HT-29 (cell line): ENCODE data around the gene LIMK1. TPM values are rescaled to one million over a fixed set of nuclear protein-coding genes. Genes with fewer than 3 reads are reported as not detected.
"Not testable (repeated sequence)": the region's sequence is repeated elsewhere in the genome, so short reads cannot be mapped to it uniquely, and the experiment has no call there.

Source experiments
- DNase-seq: peaks from one replicate; pipeline ENCODE4 v3.0.0-alpha.2; 2015; ENCODE audit warnings: low spot score
- total RNA-seq: library from RNA; depleted of rRNA; stranded (reverse); fragments of >200 nt; shearing (Covaris generic); gene quantifications from 2 replicates; pipeline ENCODE4 v1.2.3, GENCODE V29; 2014

The LIMK1 gene
- total RNA-seq, 1 experiment from 2014 or later = 37.8 TPM

- no peak for DNase-seq
Measured at GRCh38 chr7:74121401-74122249, 38.0 kb downstream of the LIMK1 start.

GRCh38 chr7:74123892-74124291 is 40.3 kb downstream of the LIMK1 start:
- not testable (repeated sequence) for DNase-seq

GRCh38 chr7:74126220-74126880 is 42.7 kb downstream of the LIMK1 start:
- DNase-seq = no peak

- peak; percentile 29 for DNase-seq
Measured at GRCh38 chr7:74129887-74130286, 46.3 kb downstream of the LIMK1 start.

GRCh38 chr7:74130518-74130917 is 46.9 kb downstream of the LIMK1 start:
- DNase-seq = no peak

GRCh38 chr7:74134117-74134620 is 50.6 kb downstream of the LIMK1 start:
- no peak for DNase-seq

- DNase-seq = no peak
Measured at GRCh38 chr7:74138334-74138867, 54.8 kb downstream of the LIMK1 start.

GRCh38 chr7:74138945-74139843 is 55.6 kb downstream of the LIMK1 start:
- no peak for DNase-seq

- no peak for DNase-seq
Measured at GRCh38 chr7:74141705-74142104, 58.1 kb downstream of the LIMK1 start.

- no peak for DNase-seq
Measured at GRCh38 chr7:74143383-74143782, 59.8 kb downstream of the LIMK1 start.

- no peak for DNase-seq
Measured at GRCh38 chr7:74148491-74148890, 64.9 kb downstream of the LIMK1 start.

GRCh38 chr7:74149071-74149470 is 65.5 kb downstream of the LIMK1 start:
- DNase-seq = no peak

GRCh38 chr7:74149603-74150002 is 66.0 kb downstream of the LIMK1 start:
- no peak for DNase-seq

GRCh38 chr7:74153736-74154135 is 70.1 kb downstream of the LIMK1 start:
- no peak for DNase-seq

- DNase-seq = no peak
Measured at GRCh38 chr7:74155810-74156395, 72.3 kb downstream of the LIMK1 start.

- DNase-seq = no peak
Measured at GRCh38 chr7:74157605-74158004, 74.0 kb downstream of the LIMK1 start.

GRCh38 chr7:74164985-74165456 is 81.4 kb downstream of the LIMK1 start:
- DNase-seq = peak; percentile 12

GRCh38 chr7:74165867-74166593 is 82.4 kb downstream of the LIMK1 start:
- DNase-seq = no peak

- not testable (repeated sequence) for DNase-seq
Measured at GRCh38 chr7:74167324-74167723, 83.7 kb downstream of the LIMK1 start.
